NCI-H1694 treated with DMSO at 0.1 percent for 48 hours (cell line): ENCODE results near the gene ABCG8.

ENCODE experiments used
- DNase-seq: peaks from one replicate; lab custom pipeline; 2025; lab: John Stamatoyannopoulos, UW

ABCG8 gene

DNA sequence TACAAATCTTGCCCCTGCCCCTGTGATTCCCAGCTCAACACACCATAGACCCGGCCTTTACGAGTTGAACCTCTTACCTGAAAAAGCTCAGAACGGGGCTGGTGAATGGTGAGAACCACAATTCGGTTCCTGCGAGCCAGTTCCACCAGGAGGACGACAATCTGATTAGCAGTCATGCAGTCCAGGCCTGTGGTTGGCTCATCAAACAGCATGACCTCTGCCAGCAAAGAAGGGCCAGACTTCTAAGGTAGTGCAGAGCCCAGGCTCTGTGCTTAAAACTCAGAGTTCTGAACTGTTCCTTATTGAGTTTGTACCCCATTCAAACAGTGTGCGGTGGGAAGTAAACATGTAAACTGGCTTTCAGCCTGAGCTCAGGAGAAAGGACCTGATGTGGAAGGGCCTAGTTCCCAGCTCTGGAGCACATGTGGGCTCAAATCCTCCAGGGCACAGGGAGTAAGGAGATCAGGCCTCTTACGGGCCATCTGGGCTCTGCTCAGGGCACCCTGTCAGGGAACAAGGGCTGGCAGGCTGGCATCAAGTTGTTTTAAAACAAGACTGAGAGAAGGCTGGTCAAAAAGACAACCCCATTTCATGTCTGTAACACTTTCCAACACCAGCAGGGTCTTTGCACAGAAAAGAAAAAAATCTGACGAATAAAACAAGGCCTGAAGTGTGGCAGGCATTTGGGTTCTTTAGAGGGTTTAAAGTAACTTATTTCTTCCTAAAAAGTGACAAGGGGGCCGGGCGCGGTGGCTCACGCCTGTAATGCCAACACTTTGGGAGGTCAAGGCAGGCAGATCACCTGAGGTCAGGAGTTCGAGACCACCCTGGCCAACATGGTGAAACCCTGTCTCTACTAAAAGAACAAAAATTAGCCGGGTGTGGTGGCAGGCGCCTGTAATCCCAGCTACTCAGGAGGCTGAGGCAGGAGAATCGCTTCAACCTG is 12.2 kb upstream of the ABCG8 start:
- DNase-seq, result no peak

GRCh38 chr2:43831543-43832294 is 7.1 kb upstream of the ABCG8 start:
- DNase-seq, result no peak

DNA sequence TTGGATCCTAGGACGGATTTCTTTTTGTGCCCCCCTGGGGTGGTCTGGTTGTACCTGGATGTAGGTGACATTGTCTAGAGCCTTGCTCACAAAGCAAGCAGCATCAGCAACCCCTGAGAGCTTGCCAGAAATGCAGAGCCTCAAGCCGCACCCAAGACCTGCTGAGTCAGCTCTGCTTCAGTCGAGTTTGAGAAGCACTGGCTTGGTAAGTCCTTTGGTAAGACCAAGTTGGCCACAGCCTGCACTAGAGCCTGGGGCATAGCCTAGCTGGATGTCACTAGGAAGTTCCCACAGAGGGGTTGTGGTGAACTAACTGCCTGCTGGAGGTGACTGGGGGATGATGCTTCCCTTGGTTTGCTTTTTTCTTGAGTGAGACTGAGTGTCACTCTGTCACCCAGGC is 6.3 kb upstream of the ABCG8 start:
- DNase-seq, result no peak

- DNase-seq, result no peak
Observed at GRCh38 chr2:43837033-43837432, 1.7 kb upstream of the ABCG8 start.

GRCh38 chr2:43837831-43838559 is 776 bp upstream of the ABCG8 start:
- DNase-seq, result no peak

DNA sequence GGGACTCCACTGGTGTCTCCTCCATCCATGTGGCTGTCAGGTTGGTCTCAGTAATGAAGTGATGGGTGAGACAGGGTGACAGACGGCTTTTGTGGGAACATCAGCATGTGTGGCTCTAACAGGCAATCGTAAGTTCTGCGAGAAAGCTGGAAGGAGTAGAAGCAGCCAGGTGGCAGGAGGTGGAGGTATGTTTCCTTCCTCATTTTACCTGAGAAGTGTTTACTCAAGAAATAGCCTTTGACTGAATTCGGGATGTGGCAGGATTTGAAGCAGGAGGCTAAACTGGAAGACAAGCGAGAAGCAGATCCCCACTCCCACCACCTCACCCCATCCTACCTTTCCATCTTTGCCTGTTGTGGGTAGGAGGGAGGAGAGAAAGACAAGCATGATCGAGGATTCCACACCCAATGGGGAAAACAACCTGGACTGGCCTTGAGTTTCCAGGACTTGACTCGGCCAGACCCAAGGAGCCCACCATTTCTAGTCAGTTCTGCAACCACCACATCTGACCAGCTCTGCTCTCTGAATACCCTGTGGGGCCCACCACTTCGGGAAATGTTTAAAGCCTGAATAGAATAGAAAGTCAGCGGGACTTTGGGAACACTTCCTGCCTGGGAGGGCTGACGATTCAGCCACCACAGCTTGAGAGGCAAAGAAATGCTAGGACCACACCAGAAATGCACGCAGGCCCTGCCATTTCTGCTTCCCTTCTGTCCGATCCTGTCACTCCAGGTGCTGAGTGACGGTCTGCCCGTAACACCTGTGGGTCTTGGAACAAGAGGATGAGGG is 1.2 kb downstream of the ABCG8 start:
- DNase-seq, result no peak

- DNase-seq, result no peak
Observed at GRCh38 chr2:43840965-43841364, 2.2 kb downstream of the ABCG8 start.

DNA sequence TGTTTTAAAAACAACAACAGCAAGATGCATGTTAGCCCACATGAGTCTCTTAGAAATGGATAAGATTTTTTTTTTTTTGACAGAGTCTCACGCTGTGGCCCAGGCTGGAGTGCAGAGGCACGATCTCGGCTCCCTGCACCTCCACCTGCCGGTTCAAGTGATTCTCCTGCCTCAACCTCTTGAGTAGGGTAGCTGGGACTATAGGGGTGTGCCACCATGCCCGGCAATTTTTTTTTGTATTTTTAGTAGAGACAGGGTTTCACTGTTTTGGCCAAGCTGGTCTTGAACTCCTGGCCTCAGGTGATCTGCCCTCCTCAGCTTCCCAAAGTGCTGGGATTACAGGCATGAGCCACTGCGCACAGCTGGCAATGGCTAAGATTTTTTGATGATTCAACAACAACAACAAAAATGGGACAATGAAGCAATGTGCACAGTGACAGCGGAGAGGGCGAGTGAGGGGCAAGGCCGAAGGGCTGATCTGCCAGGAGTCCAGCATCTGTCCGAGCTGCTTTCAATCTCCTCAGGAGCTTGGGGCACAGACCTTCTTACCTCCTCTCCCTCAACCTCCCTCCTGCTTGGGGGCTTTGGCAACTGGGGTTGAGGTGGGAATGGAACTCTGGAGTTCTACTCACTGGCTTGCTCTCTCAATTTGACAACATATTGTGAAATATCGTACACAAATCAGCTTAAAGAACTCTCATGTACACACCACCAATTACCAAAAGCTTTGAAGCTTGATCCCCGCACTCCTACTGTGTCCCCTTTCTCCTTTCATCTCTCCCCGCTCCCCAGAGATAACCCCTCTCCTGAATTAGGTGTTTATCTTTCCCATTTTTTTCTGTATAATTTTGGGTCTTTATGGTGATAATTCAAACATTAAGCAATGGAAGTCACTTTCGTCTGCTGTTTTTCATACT is 3.4 kb downstream of the ABCG8 start:
- DNase-seq, result no peak

DNA sequence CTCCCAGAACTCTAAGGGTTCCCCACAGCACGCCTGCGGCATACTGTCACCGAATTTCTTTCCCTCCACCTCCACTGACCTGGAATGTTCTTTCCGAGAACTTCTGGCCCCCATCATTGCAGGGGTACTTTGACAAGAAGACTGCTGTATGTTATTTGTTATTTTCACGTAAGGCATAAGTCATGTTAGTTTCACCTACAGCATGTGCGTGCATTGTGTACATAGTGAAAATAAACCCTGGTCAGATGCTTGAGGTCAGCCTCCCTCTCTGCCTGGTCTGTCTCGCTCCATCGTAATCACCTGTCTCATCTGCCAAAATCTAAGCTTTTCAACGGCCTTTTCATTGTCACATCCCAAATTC is 4.1 kb downstream of the ABCG8 start:
- no peak for DNase-seq

GRCh38 chr2:43845181-43845580 is 6.4 kb downstream of the ABCG8 start:
- no peak for DNase-seq

DNA sequence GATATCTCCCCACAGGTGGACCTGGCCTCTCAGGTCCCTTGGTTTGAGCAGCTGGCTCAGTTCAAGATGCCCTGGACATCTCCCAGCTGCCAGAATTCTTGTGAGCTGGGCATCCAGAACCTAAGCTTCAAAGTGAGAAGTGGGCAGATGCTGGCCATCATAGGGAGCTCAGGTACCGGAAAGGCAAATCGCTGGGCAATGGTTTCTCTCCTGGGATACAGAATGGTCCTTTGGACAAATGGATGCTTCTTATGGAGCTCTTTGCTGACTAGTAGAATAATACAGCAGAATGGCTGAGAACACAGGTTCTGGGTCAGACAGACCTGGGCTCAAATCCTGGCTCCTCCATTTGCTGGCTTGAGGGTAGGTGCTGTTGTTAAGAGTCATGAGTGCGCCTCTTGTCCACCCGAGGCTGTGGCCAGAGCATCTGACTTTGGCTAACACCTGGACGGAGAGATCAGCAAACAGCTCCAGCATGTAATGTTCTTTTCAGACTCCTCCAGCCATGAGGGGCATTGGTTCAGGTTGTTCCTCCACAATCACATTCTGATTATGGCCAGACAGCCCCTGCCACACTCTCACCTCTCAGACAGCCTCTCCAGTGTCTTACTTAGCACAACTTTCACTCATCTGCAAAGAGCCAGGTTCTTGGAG is 7.5 kb downstream of the ABCG8 start:
- no peak for DNase-seq

GRCh38 chr2:43848214-43848613 is 9.4 kb downstream of the ABCG8 start:
- no peak for DNase-seq

DNA sequence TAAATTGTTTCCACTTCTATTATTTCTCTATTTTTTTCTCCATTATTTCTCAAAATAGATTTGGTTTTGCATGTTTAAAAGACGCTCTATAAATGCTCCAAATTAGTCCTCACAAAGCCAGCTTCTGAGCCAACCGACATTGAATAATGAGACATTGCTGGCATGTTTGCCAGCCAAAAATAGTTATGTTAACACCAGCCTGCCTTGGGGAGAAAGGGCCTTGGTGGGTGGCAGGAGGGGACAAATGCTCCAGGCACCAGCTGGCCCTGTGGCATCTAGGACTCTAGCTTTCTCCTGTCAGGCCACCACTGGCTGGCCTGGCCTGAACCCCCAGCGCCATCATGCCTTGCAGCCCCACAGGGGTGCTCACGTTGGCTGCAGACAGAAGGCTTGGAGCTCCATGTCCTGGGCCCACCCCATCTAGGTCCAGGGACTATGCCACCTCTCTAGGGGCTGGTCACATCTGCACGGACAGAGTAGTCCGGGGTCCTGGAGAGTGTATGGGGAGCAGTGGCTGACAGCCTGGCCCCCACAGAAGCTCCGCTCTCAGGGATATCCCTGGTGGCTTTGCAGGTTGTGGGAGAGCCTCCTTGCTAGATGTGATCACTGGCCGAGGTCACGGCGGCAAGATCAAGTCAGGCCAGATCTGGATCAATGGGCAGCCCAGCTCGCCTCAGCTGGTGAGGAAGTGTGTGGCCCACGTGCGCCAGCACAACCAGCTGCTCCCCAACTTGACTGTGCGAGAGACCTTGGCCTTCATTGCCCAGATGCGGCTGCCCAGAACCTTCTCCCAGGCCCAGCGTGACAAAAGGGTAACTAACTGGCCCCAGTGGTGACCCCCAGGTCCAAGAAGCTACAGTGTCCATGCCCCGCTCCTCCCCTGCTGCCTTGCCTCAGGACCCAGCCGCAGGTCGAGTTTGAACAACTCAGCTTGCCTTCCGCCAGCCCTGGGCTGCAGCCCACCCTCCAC is 12.5 kb downstream of the ABCG8 start:
- DNase-seq, result no peak

DNA sequence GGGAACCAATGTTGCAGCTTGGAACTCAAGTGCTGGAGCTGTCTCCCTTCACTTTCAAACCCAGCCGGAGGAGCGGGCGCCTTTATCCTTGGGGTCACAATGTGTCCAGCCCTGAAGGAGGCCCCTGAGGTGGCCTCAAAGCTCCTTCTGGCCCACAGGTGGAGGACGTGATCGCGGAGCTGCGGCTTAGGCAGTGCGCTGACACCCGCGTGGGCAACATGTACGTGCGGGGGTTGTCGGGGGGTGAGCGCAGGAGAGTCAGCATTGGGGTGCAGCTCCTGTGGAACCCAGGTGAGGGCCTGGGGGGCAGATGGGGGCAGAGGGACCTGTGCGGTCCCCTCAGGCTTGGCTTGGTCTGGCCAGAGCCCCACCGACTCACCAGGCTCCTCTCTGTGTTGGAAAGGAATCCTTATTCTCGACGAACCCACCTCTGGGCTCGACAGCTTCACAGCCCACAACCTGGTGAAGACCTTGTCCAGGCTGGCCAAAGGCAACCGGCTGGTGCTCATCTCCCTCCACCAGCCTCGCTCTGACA is 13.5 kb downstream of the ABCG8 start:
- DNase-seq, result no peak

- DNase-seq, result no peak
Observed at GRCh38 chr2:43853141-43854081, 14.6 kb downstream of the ABCG8 start.

DNA sequence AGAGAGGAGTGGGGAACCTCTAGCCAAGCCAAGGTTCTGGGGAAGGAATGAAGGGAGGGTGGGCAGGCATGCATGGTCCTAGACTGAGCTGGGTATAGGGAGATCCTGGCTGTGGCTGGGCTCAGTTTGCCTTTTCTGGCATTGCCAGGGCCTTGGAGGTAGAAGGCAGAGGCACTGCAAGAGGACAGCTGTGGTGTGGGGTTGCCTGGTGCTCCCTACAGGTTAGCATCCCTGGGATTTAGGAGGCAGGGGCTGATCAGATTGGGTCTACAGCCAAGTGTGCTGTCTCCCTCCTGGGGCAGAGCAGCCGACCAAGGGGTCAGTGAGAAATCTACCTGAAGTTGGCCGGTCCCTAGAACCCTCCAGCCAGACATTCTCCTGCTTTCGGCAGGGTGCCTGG is 15.9 kb downstream of the ABCG8 start:
- no peak for DNase-seq

DNA sequence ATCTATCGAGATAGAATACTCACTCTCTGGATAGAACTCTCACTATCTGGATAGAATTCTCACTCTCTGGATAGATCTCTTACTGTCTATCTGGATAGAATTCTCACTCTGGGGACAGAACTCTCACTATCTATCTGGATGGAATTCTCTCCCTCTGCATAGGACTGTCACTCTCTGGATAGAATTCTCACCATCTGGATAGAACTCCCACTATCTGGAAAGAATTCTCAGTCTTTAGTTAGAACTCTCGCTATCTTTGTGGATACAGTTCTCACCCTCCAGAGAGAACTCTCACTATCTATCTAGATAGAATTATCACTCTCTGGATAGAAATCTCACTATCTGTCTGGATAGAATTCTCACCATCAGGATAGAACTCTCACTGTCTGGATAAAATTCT is 16.5 kb downstream of the ABCG8 start:
- DNase-seq, result no peak

- DNase-seq, result no peak
Observed at GRCh38 chr2:43872151-43872550, 33.4 kb downstream of the ABCG8 start.
